Aorta (tissue), 5 donors: ENCODE results near the gene MINDY4. TPM values are rescaled to one million over a fixed set of nuclear protein-coding genes. Genes with fewer than 3 reads are reported as not detected.

Experiments used
- ATAC-seq: fragments of 200-7000 bp; cut with Tn5 transposase; one replicate; pipeline ENCODE4 v1.9.1; 2022; ENCODE audit warnings: moderate library complexity; ENCODE audit not compliant: low FRiP score
- DNase-seq, 2 donors: peaks; one replicate each; pipeline ENCODE4 v3.0.0-alpha.2; 2020
- H3K27ac ChIP-seq, 2 donors: one replicate each; pipeline ENCODE4 v1.5.1; 2013; ENCODE audit warnings: low read length in 2 of 2, mild to moderate bottlenecking in 2 of 2, moderate library complexity in 2 of 2, control low read depth in 1 of 2, inconsistent platforms in 1 of 2, low read depth in 1 of 2
- H3K27me3 ChIP-seq, 2 donors: one replicate each; pipeline ENCODE4 v1.6.1; 2013; ENCODE audit warnings: control low read depth in 1 of 2, low read length in 1 of 2, mild to moderate bottlenecking in 1 of 2, moderate library complexity in 1 of 2; ENCODE audit not compliant: insufficient read depth in 2 of 2, control insufficient read depth in 1 of 2
- H3K36me3 ChIP-seq, 2 donors: one replicate each; pipeline ENCODE4 v1.6.1; 2013; ENCODE audit warnings: control low read depth in 1 of 2, low read length in 1 of 2, mild to moderate bottlenecking in 1 of 2; ENCODE audit not compliant: insufficient read depth in 2 of 2, control insufficient read depth in 1 of 2
- H3K4me1 ChIP-seq, 2 donors: one replicate each; pipeline ENCODE4 v1.6.1; 2013; ENCODE audit warnings: low read length in 2 of 2, control low read depth in 1 of 2, mild to moderate bottlenecking in 1 of 2, moderate library complexity in 1 of 2; ENCODE audit not compliant: insufficient read depth in 2 of 2, control insufficient read depth in 1 of 2
- H3K4me3 ChIP-seq, 2 donors: one replicate each; pipeline ENCODE4 v1.5.1; 2013; ENCODE audit warnings: low read length in 2 of 2, control low read depth in 1 of 2, mild to moderate bottlenecking in 1 of 2
- H3K9me3 ChIP-seq: one replicate; pipeline ENCODE4 v1.6.1; 2013; ENCODE audit warnings: mild to moderate bottlenecking, low read length; ENCODE audit not compliant: control insufficient read depth
- WGBS, 2 donors: extraction: QIAGEN DNeasy Blood & Tissue Kit; methylation state at CpG; one replicate each; pipeline ENCODE4 v1.1.7; 2013; 5-methylcytosine and 5-hydroxymethylcytosine counted together
- intact Hi-C, 2 donors: fragments of 100-400 bp; cut with DNase I; formaldehyde crosslinking; loops; one replicate each; pipeline versions ENCODE4 v1.14.2 to v1.15.0; 2022
- long read RNA-seq, 2 donors: library from polyadenylated mRNA; unstranded; transcript quantifications; one replicate each; pipeline ENCODE4 v2.0.0, GENCODE V29; 2020 to 2021
- polyA plus RNA-seq, 2 donors: library from polyadenylated mRNA; stranded (reverse); fragments of 200-250 nt; gene quantifications; one replicate each; pipeline ENCODE4 v1.2.3, GENCODE V29; 2013
- total RNA-seq, 2 donors: library from RNA; stranded (reverse); fragmentation: NEBNext Ultra II Directional; extraction: Animal tissue kit (Norgen Biotek cat#: 25700); gene quantifications; one replicate each; pipeline ENCODE4 v1.2.1, GENCODE V29; 2021
- donor health status: healthy with polysubstance abuse.
- donor health status: Bipolar disorder and iron deficiency.
- donor health status: DM: no; HTN: no; CAD: no.
- donor health status: DM: no; HTN: no; CAD: no.
- donor health status: DM: yes; HTN: yes; CAD: no.

The MINDY4 gene
- total RNA-seq (10 to 100 TPM; 20.2 to 22.2 TPM), polyA plus RNA-seq (10 to 100 TPM in 1 of 2 donors, 1 to 10 TPM in 1; 3.1 to 26.1 TPM)
- long read RNA-seq, donor 1, partial matches to known transcripts: 4 of 23 reads
- long read RNA-seq, donor 1, other reads (novel, unspliced or antisense): 19 of 23 reads
- long read RNA-seq, donor 2, partial matches to known transcripts: 0 of 8 reads
- long read RNA-seq, donor 2, other reads (novel, unspliced or antisense): 7 of 8 reads

DNA sequence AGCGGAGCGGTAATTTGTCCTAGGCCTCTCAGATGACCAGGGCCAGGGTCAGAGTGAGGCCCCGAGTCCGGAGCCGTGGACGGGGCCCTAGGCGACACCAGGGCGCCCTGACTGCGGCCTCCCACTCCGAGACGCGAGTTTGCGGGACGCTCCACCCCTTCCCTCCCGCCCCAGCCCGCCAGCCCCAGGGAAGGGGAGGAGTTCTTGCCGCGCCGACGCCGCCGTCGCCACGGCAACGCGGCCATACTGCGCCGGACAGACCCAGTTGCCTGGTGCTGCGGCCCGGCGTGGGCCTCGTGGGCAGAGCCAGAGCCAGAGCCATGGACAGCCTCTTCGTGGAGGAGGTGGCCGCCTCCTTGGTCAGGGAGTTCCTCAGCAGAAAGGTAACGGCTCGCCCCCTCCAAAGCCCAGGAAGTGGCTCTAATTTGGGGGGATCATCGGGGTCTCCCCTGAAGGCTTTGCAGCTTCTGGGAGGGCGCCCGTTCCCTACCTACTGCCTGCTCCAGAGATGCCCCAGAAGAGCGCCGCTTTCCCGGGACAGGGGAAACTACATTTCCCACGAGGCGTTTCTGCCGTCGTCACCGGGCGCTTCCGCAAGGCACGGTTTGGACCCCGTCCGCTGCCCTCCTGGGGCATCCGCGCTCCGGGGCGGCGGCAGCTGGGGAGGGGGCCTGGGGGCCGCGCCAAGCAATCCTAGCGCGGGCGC, at the start of gene MINDY4:
Gene MINDY4 (plus strand): TSS at position 244 of the 706 bp plus-strand sequence. CDS start 77 bp downstream, at position 321.
- no peaks in the 10 kb centered on the region for H3K27me3 ChIP-seq
- H3K9me3 ChIP-seq: no peaks in the 10 kb centered on the region
- H3K27ac ChIP-seq: peak within 1 kb of the TSS in 1 of 2 donors; percentile 79
- H3K36me3 ChIP-seq: no peaks in the 10 kb centered on the region
- 2 to 4% methylated on average over 50 to 62 of the region's 62 CpGs for WGBS, 2 donors
- H3K4me1 ChIP-seq: peaks cover 0 to 2% of the 10 kb centered on the region in 2 donors
- ATAC-seq: peak; percentile 96
- peak; percentile 90 to 95 for DNase-seq
- peak within 1 kb of the TSS; percentile 86 to 92 for H3K4me3 ChIP-seq
- intact Hi-C loops: no loop called here

DNA sequence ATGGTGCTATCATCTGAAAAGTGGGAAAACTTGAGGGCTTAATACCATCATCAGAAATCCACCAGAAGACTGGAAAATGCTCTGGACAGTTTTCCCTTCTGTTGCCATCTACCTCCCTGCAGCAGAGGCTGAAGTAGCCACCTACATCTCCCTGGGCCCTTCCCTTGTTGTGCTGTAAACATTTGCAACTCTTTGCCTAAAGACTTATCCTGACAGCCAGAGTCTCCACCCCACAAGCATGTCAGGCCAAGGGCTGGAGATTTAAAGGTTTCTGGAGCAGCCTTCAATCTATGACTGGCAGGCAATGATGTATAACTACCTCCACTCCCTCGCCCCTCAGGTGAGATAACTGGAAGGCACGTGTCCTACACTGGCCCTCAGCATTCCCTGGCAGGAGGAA, 49.0 kb upstream of the MINDY4 start:
- no peak overlapping the region for H3K4me3 ChIP-seq
- H3K9me3 ChIP-seq: peaks cover 5% of the 10 kb centered on the region
- intact Hi-C loops: no loop called here
- H3K36me3 ChIP-seq: no peaks in the 10 kb centered on the region
- no peaks in the 10 kb centered on the region for H3K4me1 ChIP-seq
- H3K27me3 ChIP-seq: no peaks in the 10 kb centered on the region
- DNase-seq: no peak
- ATAC-seq: no peak
- no peak overlapping the region for H3K27ac ChIP-seq
- WGBS, 2 donors: 71 to 73% methylated on average over 2 of the region's 2 CpGs

DNA sequence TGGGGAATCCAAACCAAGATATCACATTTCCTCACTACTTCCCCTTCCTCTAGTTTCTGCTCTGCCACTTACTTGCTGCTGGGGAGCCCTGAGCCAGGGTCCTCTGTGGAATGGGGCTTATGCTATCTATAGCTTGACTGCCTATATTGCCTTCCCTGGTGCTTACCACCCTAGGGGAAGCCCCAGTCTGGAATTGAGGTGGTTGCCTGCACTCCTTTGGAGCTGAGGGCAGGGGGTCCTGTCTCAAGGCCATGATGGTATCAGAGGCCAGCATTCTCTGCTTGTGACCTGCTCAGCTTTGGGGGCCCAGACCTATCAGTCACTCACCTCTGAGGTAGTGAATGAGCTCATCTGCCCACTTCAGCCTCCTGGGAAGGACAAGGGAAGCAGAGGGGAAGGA, 48.5 kb upstream of the MINDY4 start:
- DNase-seq (peak in 1 of 2 donors; percentile 54), ATAC-seq (no peak)
- H3K27ac ChIP-seq: no peak overlapping the region
- H3K4me1 ChIP-seq: no peaks in the 10 kb centered on the region
- no peaks in the 10 kb centered on the region for H3K27me3 ChIP-seq
- H3K9me3 ChIP-seq: peaks cover 3% of the 10 kb centered on the region
- no peak overlapping the region for H3K4me3 ChIP-seq
- H3K36me3 ChIP-seq: no peaks in the 10 kb centered on the region
- intact Hi-C loops: no loop called here

DNA sequence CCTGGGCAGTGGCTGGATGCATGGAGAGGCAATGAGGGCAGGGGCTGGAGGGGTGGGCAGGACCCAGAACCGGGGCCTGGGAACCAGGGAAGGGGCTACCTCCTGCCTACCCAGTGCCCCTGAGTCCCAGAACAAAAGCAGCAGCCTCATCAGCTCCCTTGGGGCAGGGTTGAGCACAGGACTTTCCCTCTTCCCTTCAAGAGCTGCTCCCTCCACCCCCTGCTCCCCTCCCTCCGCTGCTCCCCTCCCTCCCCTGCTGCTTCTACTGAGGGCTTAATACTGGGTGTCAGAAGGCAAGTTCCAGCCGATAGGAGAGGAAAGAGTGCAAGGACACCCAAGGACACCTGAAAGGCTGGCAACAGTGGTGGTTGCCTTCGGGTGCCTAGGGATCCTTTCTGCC, 47.4 kb upstream of the MINDY4 start:
- intact Hi-C loops: no loop called here
- peaks cover 3% of the 10 kb centered on the region for H3K9me3 ChIP-seq
- no peaks in the 10 kb centered on the region for H3K4me1 ChIP-seq
- H3K36me3 ChIP-seq: no peaks in the 10 kb centered on the region
- 39 to 59% methylated on average over 3 to 4 of the region's 4 CpGs for WGBS, 2 donors
- no peaks in the 10 kb centered on the region for H3K27me3 ChIP-seq
- DNase-seq (peak in 1 of 2 donors; percentile 22), ATAC-seq (no peak)
- H3K4me3 ChIP-seq: no peak overlapping the region
- no peak overlapping the region for H3K27ac ChIP-seq

DNA sequence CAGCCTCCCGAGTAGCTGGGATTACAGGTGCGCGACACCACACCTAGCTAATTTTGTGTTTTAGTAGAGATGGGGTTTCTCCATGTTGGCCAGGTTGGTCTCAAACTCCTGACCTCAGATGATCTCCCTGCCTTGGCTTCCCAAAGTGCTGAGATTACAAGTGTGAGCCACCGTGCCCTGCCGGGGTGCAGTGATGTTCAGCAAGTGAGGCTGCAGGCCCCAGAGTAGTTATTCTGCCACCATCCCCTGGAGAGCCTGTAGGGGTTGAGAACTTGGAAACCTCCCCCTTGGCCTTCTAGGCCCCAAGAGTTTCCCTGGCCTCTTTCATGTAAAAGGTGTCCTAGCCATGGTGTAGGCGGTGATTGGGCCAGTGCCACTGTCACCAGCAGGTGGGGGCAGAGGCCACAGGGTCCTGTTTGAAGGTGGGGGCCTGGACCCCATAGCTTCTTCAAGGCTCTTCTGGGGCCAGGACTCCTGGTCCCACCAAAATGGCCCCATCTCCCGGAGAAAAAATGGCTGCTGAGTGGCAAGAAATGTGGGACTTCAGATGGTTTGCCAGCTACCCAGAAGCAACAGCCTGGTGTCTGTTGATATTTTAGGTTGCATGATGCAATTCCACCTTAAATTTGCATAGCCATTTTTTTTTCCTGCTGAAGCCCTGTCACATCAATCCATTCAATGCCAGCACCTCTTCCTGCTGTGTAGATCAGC, 44.8 kb upstream of the MINDY4 start:
- H3K4me3 ChIP-seq: no peak overlapping the region
- WGBS, 2 donors: 95 to 97% methylated on average over 7 of the region's 7 CpGs
- no peak for ATAC-seq

DNA sequence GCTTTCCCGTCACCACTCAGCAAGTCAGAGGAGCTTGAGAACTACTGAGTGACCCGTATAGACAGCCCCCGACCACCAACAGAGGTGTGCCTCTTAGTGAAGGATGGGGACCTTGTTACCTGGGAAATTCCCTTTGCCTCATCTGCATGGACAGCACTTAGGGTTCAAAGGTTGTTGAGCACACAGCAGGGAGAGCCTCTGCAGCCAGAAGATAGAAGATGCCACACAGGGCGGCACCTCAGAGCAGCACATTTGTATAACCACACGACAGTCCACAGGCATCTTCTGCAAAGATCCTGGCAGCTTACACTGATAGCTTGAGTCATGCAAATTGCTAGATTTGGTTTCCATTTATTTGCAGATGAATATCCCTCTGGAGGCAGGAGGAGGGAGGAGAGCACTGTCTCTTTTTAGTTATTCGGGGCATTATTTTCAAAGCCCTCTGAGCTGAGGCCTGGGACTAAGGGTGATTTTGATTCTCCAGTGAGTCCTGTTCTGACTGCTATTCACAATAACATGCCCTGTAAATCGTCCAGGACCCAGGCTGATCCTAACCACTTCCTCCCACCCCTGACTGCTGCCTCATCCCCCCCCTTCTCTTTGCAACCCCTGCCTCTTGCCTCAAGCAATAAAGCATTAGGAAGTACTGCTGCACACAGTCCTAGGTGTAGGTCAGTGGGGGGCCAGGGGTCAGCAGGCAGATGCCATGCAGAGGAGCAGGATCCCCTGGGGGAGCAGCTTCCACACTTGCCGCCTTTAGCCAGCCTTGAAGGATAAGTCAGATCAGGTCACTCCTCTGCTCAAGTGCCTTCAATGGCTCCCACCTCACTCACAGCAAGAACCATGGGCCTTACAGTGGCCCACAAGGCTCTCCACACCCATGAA, 43.9 kb upstream of the MINDY4 start:
- no peaks in the 10 kb centered on the region for H3K36me3 ChIP-seq
- WGBS, 2 donors: 77% methylated on average over 8 of the region's 8 CpGs
- ATAC-seq (no peak), DNase-seq (peak in 1 of 2 donors; percentile 48)
- no peak overlapping the region for H3K27ac ChIP-seq
- intact Hi-C loops: no loop called here
- H3K27me3 ChIP-seq: no peaks in the 10 kb centered on the region
- no peak overlapping the region for H3K4me3 ChIP-seq
- H3K9me3 ChIP-seq: no peaks in the 10 kb centered on the region
- no peaks in the 10 kb centered on the region for H3K4me1 ChIP-seq

More for the DNA sequence above, 44.8 kb upstream of the MINDY4 start:
- H3K36me3 ChIP-seq: no peaks in the 10 kb centered on the region
- intact Hi-C loops: no loop called here
- no peak overlapping the region for H3K27ac ChIP-seq
- H3K4me1 ChIP-seq: no peaks in the 10 kb centered on the region
- DNase-seq: peak in 1 of 2 donors; percentile 62
- H3K9me3 ChIP-seq: no peaks in the 10 kb centered on the region
- H3K27me3 ChIP-seq: no peaks in the 10 kb centered on the region

DNA sequence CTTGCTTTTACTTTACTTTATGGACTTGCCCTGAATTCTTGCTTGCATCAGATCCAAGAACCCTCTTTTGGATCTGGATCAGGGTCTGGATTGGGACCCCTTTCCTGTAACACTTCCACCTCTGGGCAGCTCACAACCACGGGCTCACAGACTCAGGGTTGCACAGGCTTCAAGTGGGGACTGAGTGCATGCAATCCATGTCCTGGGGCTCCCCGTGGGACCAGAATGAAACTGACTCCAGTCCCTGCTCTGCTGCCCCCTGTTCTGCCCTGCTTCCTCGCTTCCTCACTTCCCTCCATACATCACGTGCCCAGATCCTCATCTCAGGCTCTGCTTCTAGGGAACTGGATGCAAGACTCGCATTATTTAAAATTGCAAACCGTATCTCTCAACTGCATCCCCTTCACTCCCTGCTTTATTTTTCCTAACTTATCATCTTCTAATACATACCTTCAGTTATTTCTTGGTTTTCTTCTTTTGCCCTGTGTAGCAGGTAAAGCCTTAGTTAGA, 42.6 kb upstream of the MINDY4 start:
- intact Hi-C loops: no loop called here
- no peaks in the 10 kb centered on the region for H3K4me1 ChIP-seq
- no peak overlapping the region for H3K27ac ChIP-seq
- WGBS, 2 donors: 67 to 76% methylated on average over 6 of the region's 6 CpGs
- H3K27me3 ChIP-seq: no peaks in the 10 kb centered on the region
- no peaks in the 10 kb centered on the region for H3K9me3 ChIP-seq
- ATAC-seq (no peak), DNase-seq (peak in 1 of 2 donors; percentile 45)
- H3K36me3 ChIP-seq: no peaks in the 10 kb centered on the region
- no peak overlapping the region for H3K4me3 ChIP-seq

DNA sequence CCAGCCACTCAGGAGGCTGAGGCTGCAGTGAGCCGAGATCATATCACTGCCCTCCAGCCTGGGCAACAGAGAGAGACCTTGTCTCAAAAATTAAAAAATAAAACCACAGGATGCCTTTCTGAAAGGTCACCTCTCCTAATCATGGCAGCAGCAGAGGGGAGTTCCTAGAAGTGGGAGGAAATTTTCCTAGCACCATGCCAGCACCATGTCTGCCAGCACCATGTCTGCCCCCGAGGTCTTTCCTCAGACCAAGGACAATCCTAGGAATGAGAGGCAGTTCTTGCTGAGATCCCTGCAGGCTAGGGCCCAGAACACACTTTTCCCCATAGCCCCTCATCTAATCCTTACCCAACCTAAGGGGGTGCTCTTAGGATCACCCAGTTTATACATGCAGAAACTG, 41.6 kb upstream of the MINDY4 start:
- intact Hi-C loops: loop anchor here in 1 of 2 donors (10.0 kb wide), 1 partner anchor 85 kb away; no protein-coding TSS in a partner anchor
- no peak for DNase-seq

More for the DNA sequence above, 41.6 kb upstream of the MINDY4 start:
- no peaks in the 10 kb centered on the region for H3K27me3 ChIP-seq
- H3K4me1 ChIP-seq: no peaks in the 10 kb centered on the region
- no peaks in the 10 kb centered on the region for H3K36me3 ChIP-seq
- WGBS, 2 donors: 37 to 51% methylated on average over 2 of the region's 2 CpGs
- no peak overlapping the region for H3K4me3 ChIP-seq
- ATAC-seq: no peak
- H3K9me3 ChIP-seq: no peaks in the 10 kb centered on the region
- no peak overlapping the region for H3K27ac ChIP-seq
